HepG2 (cell line): Measurements from ENCODE around the gene LRBA. TPM values are rescaled to one million over a fixed set of nuclear protein-coding genes. Genes with fewer than 3 reads are reported as not detected.

Source experiments
- ATAC-seq: fragments of 200-7000 bp; cut with Tn5 transposase; 3 replicates; pipeline ENCODE4 v1.9.1; 2020; ENCODE audit warnings: mild to moderate bottlenecking, moderate library complexity
- BruUV-seq: library from RNA; stranded (reverse); fragments of 400-500 nt; replicated peaks from 2 replicates; lab custom pipeline; 2021; lab: Mats Ljungman, UMichigan
- CTCF ChIA-PET: fragments of 300-600 bp; formaldehyde crosslinking; extraction: SDS; loops from one replicate; lab custom pipeline; 2021; ENCODE audit warnings: low total read pairs, inconsistent platforms, low intra/inter-chr PET ratio; lab: Yijun Ruan, JAX
- POLR2A ChIA-PET: fragments of 350-600 bp; sonication (Branson Sonifier 250); formaldehyde crosslinking; loops from one replicate; lab custom pipeline; 2020; ENCODE audit warnings: antibody characterized with exemption, inconsistent platforms; lab: Yijun Ruan, JAX
- DNase-seq: peaks from one replicate; pipeline ENCODE4 v3.0.0-alpha.2; 2015; ENCODE audit warnings: low spot score
- FAIRE-seq: peaks from 3 replicates; lab custom pipeline; 2011; peaks lifted over from hg19 to GRCh38; lab: Jason Lieb, UNC
- H2AFZ ChIP-seq: one replicate; pipeline ENCODE4 v1.6.1; 2011; ENCODE audit warnings: low read length, inconsistent platforms
- H3K27ac ChIP-seq: fragments of 300-600 bp; 3 replicates; pipeline ENCODE4 v1.8.0; 2011; ENCODE audit warnings: mixed run types, mild to moderate bottlenecking, mixed read lengths, low read length, inconsistent platforms; ENCODE audit not compliant: insufficient read depth; ENCODE audit errors: extremely low read length
- H3K27me3 ChIP-seq, 2 experiments: fragments of 200-600 bp in 1 of 2; 2 replicates in 1 of 2; 3 replicates in 1 of 2; pipeline versions ENCODE4 v1.6.0 to v1.8.0; 2011; ENCODE audit warnings: low read length in 2 of 2, mild to moderate bottlenecking in 2 of 2, moderate library complexity in 2 of 2, inconsistent platforms in 1 of 2; ENCODE audit not compliant: insufficient read depth in 2 of 2, control insufficient read depth in 1 of 2
- H3K36me3 ChIP-seq, 2 experiments: fragments of 200-600 bp in 1 of 2; replicated peaks in 1 of 2; 2 replicates in 1 of 2; 3 replicates in 1 of 2; pipeline versions ENCODE4 v1.5.1 to v1.8.0; 2011; ENCODE audit warnings: low read length in 2 of 2, inconsistent platforms in 1 of 2; ENCODE audit not compliant: insufficient read depth in 2 of 2, control insufficient read depth in 1 of 2
- H3K4me1 ChIP-seq: 2 replicates; pipeline ENCODE4 v1.5.1; 2012; ENCODE audit warnings: low read length, inconsistent platforms; ENCODE audit not compliant: insufficient read depth
- H3K4me2 ChIP-seq: 2 replicates; pipeline ENCODE4 v1.6.0; 2011; ENCODE audit warnings: low read depth, low read length, inconsistent platforms
- H3K4me3 ChIP-seq, 3 experiments: fragments of 200-600 bp in 1 of 3; sonication (generic), shearing (Covaris generic) in 1 of 3; replicated peaks in 1 of 3; 2 replicates each; pipeline ENCODE4 v1.5.1; 2011 to 2016; ENCODE audit warnings: low read length in 3 of 3, inconsistent platforms in 2 of 3, low read depth in 2 of 3, mild to moderate bottlenecking in 2 of 3, control low read depth in 1 of 3, mixed read lengths in 1 of 3; ENCODE audit not compliant: insufficient read depth in 1 of 3
- H3K79me2 ChIP-seq: one replicate; pipeline ENCODE4 v1.6.1; 2011; ENCODE audit warnings: low read length, inconsistent platforms; ENCODE audit not compliant: insufficient read depth
- H3K9ac ChIP-seq: 2 replicates; pipeline ENCODE4 v1.6.0; 2011; ENCODE audit warnings: mild to moderate bottlenecking, low read depth, low read length, inconsistent platforms; ENCODE audit not compliant: insufficient read depth
- H3K9me3 ChIP-seq: 2 replicates; pipeline ENCODE4 v1.5.1; 2012; ENCODE audit warnings: mild to moderate bottlenecking, low read length
- H4K20me1 ChIP-seq: 2 replicates; pipeline ENCODE4 v1.6.0; 2011; ENCODE audit warnings: inconsistent platforms, mild to moderate bottlenecking, low read length, moderate library complexity; ENCODE audit not compliant: insufficient read depth
- EHMT2 ChIP-seq: fragments of 200-600 bp; sonication (generic); IDR thresholded peaks from 2 replicates; pipeline ENCODE4 v1.7.0; 2017; ENCODE audit warnings: antibody characterized with exemption, low read depth, low read length, borderline replicate concordance
- ETV6 ChIP-seq: sonication (generic); formaldehyde crosslinking; conservative IDR thresholded peaks from 2 replicates; pipeline ENCODE4 v1.4.0; 2020; ENCODE audit warnings: missing genetic modification reagents
- HOXA9 ChIP-seq: sonication (generic); formaldehyde crosslinking; IDR thresholded peaks from 2 replicates; pipeline ENCODE4 v1.8.1; 2022; ENCODE audit warnings: missing genetic modification reagents, mild to moderate bottlenecking, moderate library complexity, borderline replicate concordance
- JUN ChIP-seq: sonication (generic); formaldehyde crosslinking; IDR thresholded peaks from 2 replicates; pipeline ENCODE4 v1.4.0; 2020; ENCODE audit warnings: mild to moderate bottlenecking, missing genetic modification reagents
- NFATC3 ChIP-seq: sonication (generic); formaldehyde crosslinking; IDR thresholded peaks from 2 replicates; pipeline ENCODE4 v1.5.1; 2020; ENCODE audit warnings: mild to moderate bottlenecking, missing genetic modification reagents
- RBM39 ChIP-seq: fragments of 200-400 bp; formaldehyde crosslinking; IDR thresholded peaks from one replicate; pipeline ENCODE4 v1.6.1; 2018; ENCODE audit warnings: antibody characterized with exemption, mild to moderate bottlenecking, low read depth, low read length; ENCODE audit not compliant: poor library complexity, severe bottlenecking
- REXO4 ChIP-seq: sonication (generic); formaldehyde crosslinking; IDR thresholded peaks from 2 replicates; pipeline ENCODE4 v1.8.0; 2022; ENCODE audit warnings: missing genetic modification reagents, mild to moderate bottlenecking, borderline replicate concordance
- SRSF9 ChIP-seq: fragments of 200-400 bp; formaldehyde crosslinking; IDR thresholded peaks from 2 replicates; pipeline ENCODE4 v1.6.1; 2018; ENCODE audit warnings: borderline replicate concordance, mild to moderate bottlenecking, low read depth, low read length; ENCODE audit not compliant: insufficient read depth, poor library complexity, severe bottlenecking
- ZBTB21 ChIP-seq: sonication (generic); formaldehyde crosslinking; IDR thresholded peaks from 2 replicates; pipeline ENCODE4 v1.4.0; 2020; ENCODE audit warnings: missing genetic modification reagents
- ZBTB49 ChIP-seq: sonication (generic); formaldehyde crosslinking; IDR thresholded peaks from 2 replicates; pipeline ENCODE4 v1.4.0; 2020; ENCODE audit warnings: missing genetic modification reagents, borderline replicate concordance
- ZNF138 ChIP-seq: sonication (generic); formaldehyde crosslinking; IDR thresholded peaks from 2 replicates; pipeline ENCODE4 v1.5.0; 2020; ENCODE audit warnings: mild to moderate bottlenecking, low read depth, missing genetic modification reagents
- ZNF232 ChIP-seq: sonication (generic); formaldehyde crosslinking; IDR thresholded peaks from 2 replicates; pipeline ENCODE4 v1.4.0; 2020; ENCODE audit warnings: missing genetic modification reagents, borderline replicate concordance
- ZNF30 ChIP-seq: sonication (generic); formaldehyde crosslinking; IDR thresholded peaks from 2 replicates; pipeline ENCODE4 v1.5.0; 2020; ENCODE audit warnings: mild to moderate bottlenecking, missing genetic modification reagents
- ZNF326 ChIP-seq: sonication (generic); formaldehyde crosslinking; IDR thresholded peaks from 2 replicates; pipeline ENCODE4 v1.4.0; 2020; ENCODE audit warnings: missing genetic modification reagents, borderline replicate concordance
- ZNF530 ChIP-seq: sonication (generic); formaldehyde crosslinking; IDR thresholded peaks from 2 replicates; pipeline ENCODE4 v1.5.0; 2020; ENCODE audit warnings: low read depth, mild to moderate bottlenecking, missing genetic modification reagents
- ZNF569 ChIP-seq: sonication (generic); formaldehyde crosslinking; IDR thresholded peaks from 2 replicates; pipeline ENCODE4 v1.5.0; 2020; ENCODE audit warnings: mild to moderate bottlenecking, missing genetic modification reagents, moderate library complexity, borderline replicate concordance
- ZNF879 ChIP-seq: sonication (generic); formaldehyde crosslinking; IDR thresholded peaks from 2 replicates; pipeline ENCODE4 v1.8.1; 2023; ENCODE audit warnings: missing genetic modification reagents
- WGBS: methylation state at CpG from one replicate; pipeline ENCODE4 v1.1.6; 2017; ENCODE audit warnings: low lambda C conversion rate; 5-methylcytosine and 5-hydroxymethylcytosine counted together
- in situ Hi-C: cut with HindIII; loops from 2 replicates; pipeline ENCODE4 v1.10.0; 2017; ENCODE audit warnings: low pct_unique_long_range_greater_than_20kb; ENCODE audit not compliant: extremely low pct_ligation_motif_present
- intact Hi-C: fragments of 100-400 bp; cut with micrococcal nuclease; formaldehyde crosslinking; loops from one replicate; pipeline ENCODE4 v1.10.0; 2022; ENCODE audit not compliant: unreplicated experiment
- polyA plus RNA-seq, 8 experiments: library from polyadenylated mRNA; depleted of rRNA in 3 of 8; stranded (reverse) in 7 of 8; unstranded in 1 of 8; fragments of >200 nt; fragmentation: Illumina TruSeq in 4 of 8; extraction: Trizol in 4 of 8; gene quantifications; 2 replicates each; pipeline versions ENCODE4 v1.2.1 to v1.2.3, GENCODE V29; 2011 to 2016; ENCODE audit warnings: low read depth in 4 of 8, missing spikeins in 1 of 8, mixed read lengths in 1 of 8; ENCODE audit not compliant: insufficient read depth in 1 of 8
- total RNA-seq, 5 experiments: library from RNA; depleted of rRNA; stranded (reverse); fragments of >200 nt; fragmentation: Illumina TruSeq; extraction: Trizol; gene quantifications; 2 replicates each; pipeline ENCODE4 v1.2.3, GENCODE V29; 2016; ENCODE audit warnings: low read depth in 1 of 5

LRBA gene
- total and polyA plus RNA-seq, 2 of the 13 experiments (the other 11 are each of a cell fraction or from before 2014, with no cell fraction given) = 21.0 to 37.2 TPM

GRCh38 chr4:151052785-151053184, 37.7 kb upstream of the LRBA start:
- in situ Hi-C loops = no loop called here
- Histone ChIP-seq H3K27me3 (no peaks in the 10 kb centered on the region), H4K20me1 (no peaks in the 10 kb centered on the region), H3K4me1 (no peaks in the 10 kb centered on the region), H3K27ac (no peak overlapping the region), H3K9me3 (no peaks in the 10 kb centered on the region)
- POLR2A ChIA-PET = no interaction called here
- TF ChIP-seq ZNF530 (CRISPR knock-in tag) (no peak), SRSF9 (no peak), ZNF326 (CRISPR knock-in tag) (no peak), RBM39 (no peak), ZNF569 (CRISPR knock-in tag) (no peak), REXO4 (CRISPR knock-in tag) (no peak), ZNF879 (CRISPR knock-in tag) (no peak), HOXA9 (CRISPR knock-in tag) (no peak), EHMT2 (no peak), ZNF138 (CRISPR knock-in tag) (no peak), ETV6 (CRISPR knock-in tag) (no peak), NFATC3 (CRISPR knock-in tag) (no peak), ZBTB49 (no peak), JUN (CRISPR knock-in tag) (no peak), ZBTB21 (CRISPR knock-in tag) (no peak), ZNF232 (CRISPR knock-in tag) (no peak), ZNF30 (CRISPR knock-in tag) (no peak)
- TF ChIP-seq, all 625 proteins: peak for 0
- H3K4me2 ChIP-seq = no peak overlapping the region
- CTCF ChIA-PET = no interaction called here
- FAIRE-seq (no peak), ATAC-seq (no peak), DNase-seq (no peak)
- no peak overlapping the region for H3K4me3 ChIP-seq
- intact Hi-C loops = no loop called here
- no peak overlapping the region for H3K9ac ChIP-seq
- no TSS peak for BruUV-seq
- WGBS = 41% methylated on average over 3 of the region's 3 CpGs
- no peaks in the 10 kb centered on the region for H3K79me2 ChIP-seq
- H3K36me3 ChIP-seq = no peaks in the 10 kb centered on the region
- no peak overlapping the region for H2AFZ ChIP-seq
